HG03159 (cell line): ENCODE measurements around the gene RPS28.

Experiments used
- ATAC-seq: cut with Tn5 transposase; IDR thresholded peaks from one replicate; pipeline ENCODE4 v1.9.1; 2021; ENCODE audit warnings: mild to moderate bottlenecking, moderate library complexity; ENCODE audit not compliant: unreplicated experiment

Gene RPS28

GRCh38 chr19:8319807-8320520 is 1.3 kb upstream of the RPS28 start:
- ATAC-seq: no peak

- peak; percentile 6 for ATAC-seq
These were observed 681 bp upstream of the RPS28 start for GRCh38 chr19:8320564-8321066.

GRCh38 chr19:8321986-8322637 is 816 bp downstream of the RPS28 start:
- ATAC-seq: no peak

DNA sequence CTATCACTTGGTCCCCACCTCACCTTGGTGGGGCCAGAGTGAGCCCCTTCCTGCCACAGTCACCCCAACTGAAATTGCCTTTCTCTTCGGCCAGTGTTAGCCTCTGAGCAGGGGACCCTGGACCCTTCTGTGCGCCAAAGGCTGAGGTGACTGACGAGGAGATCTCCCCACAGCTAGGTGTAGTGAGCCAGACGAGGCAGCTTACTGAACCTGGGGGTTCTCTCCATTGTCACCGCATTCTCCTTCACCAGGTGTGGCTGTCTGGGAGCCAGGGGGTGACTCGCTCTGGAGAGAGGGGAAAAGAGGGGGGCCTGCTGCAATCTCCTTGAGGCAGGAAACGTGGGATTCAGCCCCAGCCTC is 1.3 kb downstream of the RPS28 start:
- ATAC-seq: no peak

GRCh38 chr19:8323781-8324185 is 2.5 kb downstream of the RPS28 start:
- ATAC-seq: no peak

DNA sequence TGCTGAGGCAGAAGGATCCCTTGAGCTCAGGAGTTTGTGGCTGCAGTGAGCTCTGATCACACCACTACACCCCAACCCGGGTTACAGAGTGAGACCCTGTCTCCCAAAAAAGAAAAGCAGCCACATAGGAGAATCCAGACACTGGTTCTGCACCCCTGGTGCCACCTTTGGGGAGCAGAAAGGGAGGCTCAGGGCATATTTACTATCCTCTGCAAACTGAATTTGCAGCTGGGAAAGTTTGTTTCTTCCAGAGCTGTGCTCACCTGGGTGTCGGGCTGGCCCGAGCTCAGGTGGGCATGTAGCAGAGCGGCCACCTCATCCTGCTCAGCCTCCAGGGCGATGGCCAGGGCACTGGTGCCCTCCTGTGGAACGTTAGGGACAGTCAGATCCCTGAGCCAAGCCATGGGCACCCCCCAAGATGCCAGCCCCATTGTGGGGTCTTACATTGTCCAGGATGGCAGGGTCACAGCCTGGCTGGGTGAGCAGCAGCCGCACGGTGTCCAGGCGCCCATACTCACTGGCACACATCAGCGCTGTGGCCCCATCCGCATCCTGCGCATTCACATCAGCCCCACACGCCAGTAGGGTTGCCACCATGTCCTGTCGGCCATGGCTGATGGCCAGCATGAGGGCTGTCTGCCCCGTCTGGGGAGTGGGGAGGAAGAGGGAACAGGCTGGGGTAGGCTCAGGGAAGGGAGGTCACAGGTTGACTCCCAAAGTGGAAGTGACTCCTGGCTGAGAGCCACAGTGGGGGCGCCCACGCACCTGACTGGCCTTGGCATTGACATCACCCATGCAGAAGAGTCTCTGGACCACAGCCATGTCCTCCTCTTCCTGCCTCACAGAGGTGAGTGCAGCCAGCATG is 3.1 kb downstream of the RPS28 start:
- ATAC-seq: no peak

DNA sequence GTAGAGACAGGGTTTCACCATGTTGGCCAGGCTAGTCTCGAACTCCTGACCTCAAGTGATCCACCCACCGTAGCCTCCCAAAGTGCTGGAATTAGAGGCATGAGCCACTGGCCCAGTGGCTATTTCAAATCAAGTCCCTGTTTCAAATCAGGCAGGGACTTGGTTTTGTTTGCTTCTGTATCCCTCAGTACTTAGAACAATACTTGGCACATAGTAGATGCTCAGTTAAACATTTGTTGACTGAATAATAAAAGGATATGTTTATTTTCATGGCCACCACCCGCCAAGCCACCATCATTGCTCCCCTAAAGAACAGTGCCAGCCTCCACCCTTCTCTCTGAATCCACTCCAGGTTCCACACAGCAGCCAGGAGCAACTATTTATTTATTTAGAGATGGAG is 4.2 kb downstream of the RPS28 start:
- no peak for ATAC-seq

GRCh38 chr19:8329996-8330395 is 8.7 kb downstream of the RPS28 start:
- no peak for ATAC-seq

DNA sequence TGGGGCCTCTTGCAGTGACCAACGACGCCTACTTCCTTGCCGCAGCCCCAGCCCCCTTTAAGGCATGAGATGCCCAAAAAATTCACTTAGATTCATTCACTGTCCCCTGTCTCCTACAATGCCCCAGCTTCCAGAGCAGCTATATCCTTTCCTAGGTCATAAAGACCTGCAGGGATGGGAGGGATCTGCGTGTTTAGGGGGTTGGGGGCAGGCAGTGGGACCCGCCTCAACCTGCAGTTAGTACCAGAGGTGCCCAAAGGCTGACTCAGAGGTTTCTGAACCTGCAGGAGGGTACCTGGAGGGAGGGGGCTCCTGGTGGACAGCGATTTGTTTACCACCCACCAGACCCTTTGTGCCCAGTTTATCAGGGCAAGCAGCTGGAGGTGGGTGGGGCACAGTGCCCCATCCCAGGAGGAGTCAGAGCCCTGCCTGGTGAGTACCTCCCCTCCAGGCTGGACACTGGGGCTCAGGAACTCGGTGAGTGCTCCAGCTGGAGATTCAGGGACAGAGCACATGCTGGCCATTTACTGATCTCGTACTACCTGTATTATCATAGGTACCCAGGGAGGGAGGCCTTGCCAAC is 10.1 kb downstream of the RPS28 start:
- ATAC-seq: no peak

- ATAC-seq: no peak
These were observed 11.9 kb downstream of the RPS28 start for GRCh38 chr19:8332976-8333766.

GRCh38 chr19:8333767-8334457 is 12.6 kb downstream of the RPS28 start:
- no peak for ATAC-seq

DNA sequence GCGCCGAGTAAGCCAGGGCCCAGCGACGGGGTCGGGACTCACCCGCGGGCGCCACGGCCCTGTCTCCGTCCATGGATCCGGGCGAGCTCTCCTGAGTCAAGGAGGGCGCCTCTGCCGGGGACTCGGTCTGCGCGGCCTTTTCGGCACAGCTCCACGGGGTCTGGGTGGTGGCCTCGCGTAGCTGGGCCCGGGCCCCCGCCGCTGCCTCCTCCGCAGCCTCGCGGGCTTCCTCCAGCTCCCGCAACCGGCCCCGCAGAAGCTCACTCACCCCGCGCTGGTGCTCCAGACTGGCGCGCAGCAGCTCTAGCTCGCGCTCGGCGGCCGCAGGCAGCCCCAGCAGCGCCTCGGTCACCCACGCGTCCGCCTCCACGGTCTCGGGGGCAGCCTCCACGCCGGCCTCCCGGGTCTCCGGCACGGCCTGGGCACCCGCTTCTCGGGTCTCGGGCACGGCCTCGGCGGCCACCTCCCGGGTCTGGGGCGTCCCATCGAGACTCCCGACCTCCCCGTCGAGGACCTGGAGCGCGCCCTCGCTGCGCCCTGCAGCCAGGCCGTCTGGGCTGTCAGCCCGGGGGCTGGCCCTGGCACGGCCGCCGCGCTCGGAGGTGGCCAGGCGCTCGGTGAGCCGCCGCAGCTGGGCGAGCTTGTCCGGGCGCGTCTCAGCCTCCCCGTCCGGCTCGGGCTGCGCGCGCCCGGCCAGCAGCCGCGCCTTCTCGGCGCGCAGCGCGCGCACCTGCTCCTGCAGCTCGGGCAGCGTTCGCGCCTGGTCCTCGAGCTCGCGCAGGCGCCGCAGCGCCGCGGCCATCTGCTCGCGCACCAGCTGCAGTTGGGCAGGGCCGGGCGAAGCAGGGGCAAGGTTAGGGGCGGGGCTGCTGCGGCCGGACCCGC is 13.4 kb downstream of the RPS28 start:
- no peak for ATAC-seq

DNA sequence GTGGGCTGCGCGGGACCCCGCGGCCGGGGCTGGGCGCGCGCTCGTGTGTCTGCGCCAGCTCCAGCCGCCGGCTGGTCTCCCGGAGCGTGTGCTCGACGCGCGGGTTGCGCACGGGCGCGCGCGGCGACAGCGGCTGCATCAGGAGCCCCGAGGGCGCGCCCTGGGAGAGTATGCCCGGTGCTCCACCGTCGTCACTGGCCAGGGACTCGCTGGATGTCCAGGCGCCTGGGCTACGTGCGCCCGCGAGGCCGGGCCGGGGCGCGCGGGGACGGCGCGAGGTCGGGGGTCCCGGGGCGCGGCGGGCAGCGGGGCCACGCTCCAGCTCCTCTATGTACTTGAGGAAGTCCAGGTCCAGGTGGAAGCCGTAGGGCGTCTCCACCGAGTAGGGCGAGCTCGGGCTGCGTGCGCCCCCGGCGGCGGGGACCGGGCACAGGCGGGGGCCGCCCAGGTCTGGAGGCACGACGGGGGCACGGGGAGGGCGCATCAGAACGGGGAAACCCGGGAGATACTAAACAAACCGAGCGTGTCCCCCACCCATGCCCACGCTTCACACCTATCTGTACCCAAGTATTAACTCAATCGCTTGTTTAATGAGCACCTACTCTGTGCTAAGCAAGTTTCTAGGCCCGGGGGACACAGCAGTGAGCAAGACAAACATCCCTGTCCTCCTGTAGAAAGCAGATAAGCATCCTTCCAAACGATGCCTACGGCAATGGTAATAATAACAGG is 14.2 kb downstream of the RPS28 start:
- ATAC-seq: no peak

DNA sequence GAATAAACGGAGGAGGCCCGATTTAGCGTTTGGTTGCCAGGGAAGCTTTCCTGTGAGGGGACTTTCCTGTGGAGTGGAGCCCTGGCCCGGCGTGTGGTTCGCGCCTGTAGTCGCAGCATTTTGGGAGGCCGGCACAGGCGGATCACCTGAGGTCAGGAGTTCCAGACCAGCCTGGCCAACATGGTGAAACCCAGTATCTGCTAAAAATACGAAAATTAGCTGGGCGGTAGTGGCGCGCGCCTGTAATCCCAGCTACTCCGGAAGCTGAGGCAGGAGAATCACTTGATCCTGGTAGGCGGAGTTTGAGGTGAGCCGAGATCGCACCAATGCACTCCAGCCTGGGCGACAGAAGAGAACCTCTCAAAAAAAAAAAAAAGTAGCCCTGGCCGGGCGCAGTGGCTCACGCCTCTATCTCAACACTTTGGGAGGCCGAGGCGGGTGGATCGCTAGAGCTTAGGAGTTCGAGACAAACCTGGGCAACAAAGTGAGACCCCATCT is 14.8 kb downstream of the RPS28 start:
- no peak for ATAC-seq

GRCh38 chr19:8336660-8337059 is 15.4 kb downstream of the RPS28 start:
- no peak for ATAC-seq

GRCh38 chr19:8337728-8338127 is 16.4 kb downstream of the RPS28 start:
- no peak for ATAC-seq

GRCh38 chr19:8338835-8339234 is 17.5 kb downstream of the RPS28 start:
- ATAC-seq: no peak
